ENCODE data around the gene FCRLB.
"Not testable (repeated sequence)": the region's sequence is repeated elsewhere in the genome, so short reads cannot be mapped to it uniquely, and the experiment has no call there.

FCRLB gene

DNA sequence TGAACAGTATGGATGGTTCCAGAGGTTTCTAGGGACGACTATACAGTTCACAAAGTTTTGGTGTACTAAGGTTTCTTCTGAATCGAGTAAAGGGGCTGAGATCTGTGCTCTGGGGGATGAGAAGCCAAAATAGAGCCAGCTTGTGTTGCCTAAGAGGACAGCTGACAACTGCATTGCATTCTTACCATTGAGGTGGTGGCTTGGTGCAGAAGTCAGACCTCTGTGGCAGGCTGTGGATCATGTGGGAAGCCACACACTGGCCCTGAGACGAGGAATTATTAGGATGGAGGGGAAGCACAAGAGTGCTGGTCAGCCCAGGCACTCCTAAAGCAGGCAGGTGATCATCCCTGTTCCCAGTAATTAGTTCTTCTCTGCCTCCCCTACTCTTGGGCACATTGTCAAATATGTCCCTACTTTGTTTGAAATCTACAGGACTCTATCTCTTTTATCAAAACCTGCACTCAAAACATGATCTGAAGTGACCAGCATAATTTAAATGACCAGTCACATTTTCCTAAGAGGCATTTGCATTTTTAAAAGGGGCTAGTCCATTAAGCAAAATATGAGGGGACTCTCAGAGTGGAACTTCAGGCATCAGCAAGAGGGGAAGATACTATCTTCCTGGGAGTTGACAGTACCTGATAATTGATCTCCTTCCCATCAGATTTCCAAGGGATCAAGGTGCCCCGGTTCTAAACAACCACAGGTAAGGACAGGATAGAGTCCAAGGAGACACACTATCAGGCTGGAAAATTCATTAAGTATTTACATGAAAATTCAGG, at the start of gene FCRLB:
Gene FCRLB (plus strand): TSS at position 589 of the 782 bp plus-strand sequence. CDS start 1,129 bp downstream, outside the sequence.
- no peak for DNase-seq

GRCh38 chr1:161673437-161673836, 47.9 kb upstream of the FCRLB start:
- DNase-seq: not testable (repeated sequence)

- not testable (repeated sequence) for DNase-seq
Observed at GRCh38 chr1:161674447-161674846, 46.9 kb upstream of the FCRLB start.

DNA sequence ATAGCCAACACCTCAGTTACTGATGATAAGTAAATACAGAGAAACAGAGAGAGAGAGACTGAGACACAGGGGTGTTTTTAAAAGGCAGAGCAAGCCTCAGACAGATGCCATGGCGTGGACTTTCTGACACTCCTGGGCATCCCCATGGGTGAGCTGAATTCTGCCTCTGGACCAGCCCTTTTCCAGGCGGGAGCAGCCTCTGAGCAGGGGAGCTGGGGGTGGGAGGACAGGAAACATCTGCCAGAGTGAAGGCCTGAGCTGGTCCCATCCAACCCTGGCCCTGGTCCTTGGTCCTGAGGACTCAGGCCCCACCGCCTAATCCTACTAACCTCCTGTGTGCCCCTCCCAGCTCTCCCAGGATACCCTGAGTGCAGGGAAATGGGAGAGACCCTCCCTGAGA, 46.4 kb upstream of the FCRLB start:
- DNase-seq: not testable (repeated sequence)

DNA sequence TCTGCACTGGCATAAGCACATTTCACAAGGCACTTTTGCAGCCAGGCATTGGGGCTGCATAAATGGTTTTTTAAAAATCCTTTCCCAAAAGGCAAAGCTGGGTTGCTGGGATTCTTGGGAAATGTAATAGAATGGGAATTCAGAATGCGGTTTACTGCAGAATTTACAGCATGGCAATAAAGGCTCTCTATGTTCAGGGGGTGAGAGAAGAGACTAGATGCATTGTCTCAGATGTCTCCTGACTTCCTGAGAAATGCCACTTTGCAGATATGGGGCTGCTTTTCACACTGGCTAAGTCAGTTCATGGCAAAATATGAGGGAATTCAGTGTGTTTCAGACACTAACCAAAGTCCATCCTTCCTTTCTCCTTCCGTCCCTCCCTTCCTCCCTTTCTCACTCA, 44.9 kb upstream of the FCRLB start:
- no peak for DNase-seq

DNA sequence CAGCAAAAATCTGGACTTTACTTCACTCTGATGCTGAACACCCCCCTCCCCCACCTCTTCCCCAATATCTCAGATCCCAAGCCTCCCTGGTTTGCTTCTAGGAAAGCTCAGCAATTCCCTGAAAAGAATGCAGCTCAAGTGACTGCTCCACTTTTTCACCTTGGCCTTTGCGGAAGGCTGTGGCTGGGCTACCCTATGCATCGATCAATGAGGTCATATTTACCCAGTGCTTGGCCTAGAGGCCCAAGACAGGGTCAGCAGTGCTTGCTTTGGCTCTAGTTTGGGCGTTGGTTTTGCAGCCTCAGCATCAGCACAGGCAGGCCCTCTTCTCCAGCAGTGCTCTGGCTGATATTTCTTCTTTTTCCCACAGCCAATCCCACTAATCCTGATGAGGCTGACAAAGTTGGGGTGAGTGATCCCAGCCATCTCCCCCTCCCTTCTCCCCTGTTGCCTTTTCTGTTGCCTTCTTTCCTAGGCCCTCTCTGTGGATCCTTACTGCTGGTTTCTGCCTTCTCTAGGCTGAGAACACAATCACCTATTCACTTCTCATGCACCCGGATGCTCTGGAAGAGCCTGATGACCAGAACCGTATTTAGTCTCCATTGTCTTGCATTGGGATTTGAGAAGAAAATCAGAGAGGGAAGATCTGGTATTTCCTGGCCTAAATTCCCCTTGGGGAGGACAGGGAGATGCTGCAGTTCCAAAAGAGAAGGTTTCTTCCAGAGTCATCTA, 44.2 kb upstream of the FCRLB start:
- no peak for DNase-seq

DNA sequence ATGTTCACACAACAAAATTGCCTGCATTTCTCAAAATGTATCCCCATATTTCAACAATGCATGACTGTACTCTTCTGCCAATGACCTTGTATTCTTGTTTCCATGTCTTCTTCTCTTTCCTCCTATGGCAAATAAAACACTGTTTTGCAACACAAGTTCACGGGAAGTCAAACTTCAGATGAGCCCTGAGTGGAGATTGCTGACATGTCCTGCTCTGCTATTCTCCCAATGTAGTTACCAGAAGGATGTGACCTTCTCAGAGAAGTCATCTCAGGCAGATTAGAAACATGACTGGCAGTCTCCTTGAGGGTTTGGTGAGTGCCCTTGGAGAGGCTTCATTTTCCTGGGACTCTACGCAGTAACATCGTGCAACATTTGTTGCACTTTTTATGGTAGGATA, 42.8 kb upstream of the FCRLB start:
- DNase-seq: no peak

GRCh38 chr1:161681879-161682278, 39.5 kb upstream of the FCRLB start:
- DNase-seq: no peak

DNA sequence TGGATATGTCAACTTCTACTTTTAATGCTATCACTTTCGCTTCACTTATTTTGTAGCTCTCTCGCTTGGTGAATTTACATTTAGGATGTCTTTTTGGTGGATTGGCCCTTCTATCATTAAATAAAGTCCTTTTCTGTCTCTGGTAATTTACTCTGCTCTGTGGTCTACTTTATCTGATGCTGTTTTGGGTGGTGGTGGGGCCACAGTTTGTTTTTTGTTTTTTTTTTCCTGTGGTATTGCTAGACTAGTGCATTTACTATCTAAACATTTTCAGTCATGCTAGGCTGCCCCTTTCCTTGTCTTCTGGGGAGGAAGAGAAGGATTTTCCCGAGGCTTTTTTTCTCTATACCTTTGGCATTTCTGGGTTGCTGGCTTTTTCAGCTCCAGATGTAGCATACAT, 32.4 kb upstream of the FCRLB start:
- DNase-seq: no peak

- DNase-seq: no peak
Observed at GRCh38 chr1:161691846-161692245, 29.5 kb upstream of the FCRLB start.

- not testable (repeated sequence) for DNase-seq
Observed at GRCh38 chr1:161693020-161693712, 28.2 kb upstream of the FCRLB start.

GRCh38 chr1:161698302-161698701, 23.0 kb upstream of the FCRLB start:
- DNase-seq: not testable (repeated sequence)

- no peak for DNase-seq
Observed at GRCh38 chr1:161702250-161702649, 19.1 kb upstream of the FCRLB start.

DNA sequence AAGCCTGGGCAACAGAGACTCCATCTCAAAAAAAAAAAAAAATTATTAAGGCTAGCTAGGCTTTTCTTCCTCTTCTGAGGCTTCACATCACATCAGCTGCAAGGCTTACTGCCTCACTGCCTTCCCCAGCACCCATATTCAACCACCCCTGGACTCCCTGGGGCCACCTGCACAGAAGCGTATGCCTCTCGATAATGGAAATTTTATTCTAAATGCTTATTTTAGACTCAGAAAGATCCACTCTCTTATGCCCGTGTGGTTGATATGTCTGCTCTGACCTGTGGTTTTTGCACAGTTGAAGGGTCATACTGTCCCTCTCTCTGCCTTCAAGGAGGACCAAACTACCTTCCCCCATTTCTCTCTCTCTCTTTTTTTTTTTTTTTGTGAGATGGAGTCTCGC, 15.8 kb upstream of the FCRLB start:
- DNase-seq: no peak

DNA sequence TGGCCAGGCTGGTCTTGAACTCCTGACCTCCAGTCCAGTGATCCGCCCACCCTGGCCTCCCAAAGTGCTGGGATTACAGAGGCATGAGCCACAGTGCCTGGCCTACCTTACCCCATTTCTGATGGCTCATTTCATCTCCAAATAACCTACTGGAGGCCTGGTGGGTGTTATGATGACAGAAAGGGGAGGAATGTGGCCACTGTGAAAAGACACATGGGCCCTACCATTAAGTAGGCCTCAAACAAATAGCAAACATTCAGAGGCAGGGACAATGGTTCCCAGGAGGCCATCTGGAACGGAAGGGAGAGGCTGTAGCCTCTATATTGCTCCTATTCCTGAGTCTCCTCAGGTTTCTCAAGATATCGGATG, 15.2 kb upstream of the FCRLB start:
- no peak for DNase-seq

- DNase-seq: no peak
Observed at GRCh38 chr1:161706482-161707347, 14.6 kb upstream of the FCRLB start, which contains the start of gene FCRLA. FCRLA (plus strand) TSS chr1:161707229; CDS start chr1:161707265, 36 bp downstream.

GRCh38 chr1:161707503-161707902, 13.8 kb upstream of the FCRLB start:
- DNase-seq: no peak

- no peak for DNase-seq
Observed at GRCh38 chr1:161709373-161709772, 12.0 kb upstream of the FCRLB start.

- DNase-seq: no peak
Observed at GRCh38 chr1:161710560-161710959, 10.8 kb upstream of the FCRLB start.

DNA sequence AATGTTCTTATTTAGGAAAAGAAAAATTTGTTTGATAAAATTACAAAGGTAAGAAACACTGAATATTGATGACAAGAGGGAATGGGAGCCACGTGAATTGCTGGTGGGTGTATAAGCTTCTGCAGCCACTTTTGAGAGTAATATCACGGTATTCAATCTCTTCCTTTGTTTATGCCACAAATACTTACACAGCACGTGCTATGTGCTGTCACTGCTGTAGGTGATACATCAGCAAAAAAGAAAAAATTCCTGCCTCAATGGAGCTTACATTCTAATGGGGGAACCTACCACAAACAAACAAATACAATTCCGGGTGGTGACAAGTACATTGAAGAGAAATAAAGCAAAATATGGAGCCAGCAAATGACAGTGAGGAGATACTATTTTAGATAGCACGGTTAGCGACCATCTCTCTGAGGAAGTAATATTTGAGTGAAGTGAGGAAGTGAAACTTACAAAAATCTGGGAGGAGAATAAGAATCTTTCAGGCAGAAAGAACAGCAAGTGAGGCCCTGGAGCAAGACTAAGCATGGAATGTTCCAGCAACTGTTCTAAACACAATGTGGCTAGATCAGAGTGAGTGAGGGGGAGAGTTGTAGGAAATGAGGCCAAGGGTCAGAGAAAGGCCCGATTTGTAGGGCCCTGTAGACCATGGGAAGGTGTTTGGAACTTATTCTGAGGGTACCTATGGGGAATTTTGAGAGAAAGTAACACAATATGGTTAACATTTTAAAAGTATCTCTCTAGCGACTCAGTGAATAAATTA, 2.6 kb upstream of the FCRLB start:
- DNase-seq: no peak

- no peak for DNase-seq
Observed at GRCh38 chr1:161719325-161719611, 2.1 kb upstream of the FCRLB start.

DNA sequence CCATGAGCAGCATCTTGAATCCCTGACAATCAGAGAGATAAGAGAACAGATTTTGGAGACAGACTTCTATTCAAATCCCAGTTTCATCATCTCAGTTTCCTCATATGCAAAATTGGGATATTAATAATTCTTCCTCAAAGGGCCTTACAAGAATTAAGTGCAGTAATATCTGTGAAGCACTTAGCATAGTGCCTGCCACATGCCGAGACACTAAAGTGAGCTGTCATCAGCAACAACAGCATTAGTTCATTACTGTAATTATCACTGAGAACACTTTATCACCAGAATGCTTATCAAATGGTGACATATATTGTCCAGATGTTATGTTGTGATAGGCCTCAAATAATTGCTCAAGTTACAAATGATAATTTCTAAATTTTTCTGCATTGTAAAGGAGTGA, 922 bp upstream of the FCRLB start:
- DNase-seq: no peak
